GM19455 (cell line): ENCODE results near the gene DISP1.
"Not testable (repeated sequence)": the region's sequence is repeated elsewhere in the genome, so short reads cannot be mapped to it uniquely, and the experiment has no call there.

Source experiments
- ATAC-seq: cut with Tn5 transposase; IDR thresholded peaks from one replicate; pipeline ENCODE4 v1.9.1; 2021; ENCODE audit not compliant: unreplicated experiment

Gene DISP1

GRCh38 chr1:222792744-222793143, 22.1 kb upstream of the DISP1 start:
- no peak for ATAC-seq

GRCh38 chr1:222794656-222795474, 20.0 kb upstream of the DISP1 start:
- ATAC-seq: no peak

GRCh38 chr1:222798116-222798515, 16.7 kb upstream of the DISP1 start:
- ATAC-seq: no peak

GRCh38 chr1:222798975-222799374, 15.9 kb upstream of the DISP1 start:
- no peak for ATAC-seq

- no peak for ATAC-seq
Measured at GRCh38 chr1:222801067-222801466, 13.8 kb upstream of the DISP1 start.

GRCh38 chr1:222811671-222812070, 3.2 kb upstream of the DISP1 start:
- ATAC-seq: no peak

GRCh38 chr1:222813866-222814535, 838 bp upstream of the DISP1 start:
- no peak for ATAC-seq

GRCh38 chr1:222815440-222815765, 564 bp downstream of the DISP1 start:
- ATAC-seq: no peak

- no peak for ATAC-seq
Measured at GRCh38 chr1:222817529-222817928, 2.7 kb downstream of the DISP1 start.

GRCh38 chr1:222818171-222818570, 3.3 kb downstream of the DISP1 start:
- ATAC-seq: no peak

GRCh38 chr1:222820171-222820712, 5.4 kb downstream of the DISP1 start:
- no peak for ATAC-seq

GRCh38 chr1:222821239-222821638, 6.4 kb downstream of the DISP1 start:
- ATAC-seq: no peak

- no peak for ATAC-seq
Measured at GRCh38 chr1:222823695-222824094, 8.9 kb downstream of the DISP1 start.

GRCh38 chr1:222824641-222825040, 9.8 kb downstream of the DISP1 start:
- ATAC-seq: no peak

GRCh38 chr1:222828939-222829338, 14.1 kb downstream of the DISP1 start:
- no peak for ATAC-seq

- no peak for ATAC-seq
Measured at GRCh38 chr1:222829868-222830267, 15.0 kb downstream of the DISP1 start.

- ATAC-seq: no peak
Measured at GRCh38 chr1:222833356-222833876, 18.6 kb downstream of the DISP1 start.

- no peak for ATAC-seq
Measured at GRCh38 chr1:222843469-222844410, 28.9 kb downstream of the DISP1 start.

- no peak for ATAC-seq
Measured at GRCh38 chr1:222844411-222844779, 29.6 kb downstream of the DISP1 start.

GRCh38 chr1:222845763-222846162, 30.9 kb downstream of the DISP1 start:
- no peak for ATAC-seq

GRCh38 chr1:222850550-222850949, 35.7 kb downstream of the DISP1 start:
- not testable (repeated sequence) for ATAC-seq
